Limb (tissue), 2 donors: ENCODE measurements around the gene FXYD3.
A peak's percentile ranks its signal among the peaks of the same experiment; 100 is the strongest.
"Not testable (repeated sequence)": the region's sequence is repeated elsewhere in the genome, so short reads cannot be mapped to it uniquely, and the experiment has no call there.

Experiments
- DNase-seq, 2 donors: peaks; one replicate each; pipeline ENCODE4 v3.0.0-alpha.2; 2016; ENCODE audit errors: extremely low spot score in 2 of 2

FXYD3 gene

DNA sequence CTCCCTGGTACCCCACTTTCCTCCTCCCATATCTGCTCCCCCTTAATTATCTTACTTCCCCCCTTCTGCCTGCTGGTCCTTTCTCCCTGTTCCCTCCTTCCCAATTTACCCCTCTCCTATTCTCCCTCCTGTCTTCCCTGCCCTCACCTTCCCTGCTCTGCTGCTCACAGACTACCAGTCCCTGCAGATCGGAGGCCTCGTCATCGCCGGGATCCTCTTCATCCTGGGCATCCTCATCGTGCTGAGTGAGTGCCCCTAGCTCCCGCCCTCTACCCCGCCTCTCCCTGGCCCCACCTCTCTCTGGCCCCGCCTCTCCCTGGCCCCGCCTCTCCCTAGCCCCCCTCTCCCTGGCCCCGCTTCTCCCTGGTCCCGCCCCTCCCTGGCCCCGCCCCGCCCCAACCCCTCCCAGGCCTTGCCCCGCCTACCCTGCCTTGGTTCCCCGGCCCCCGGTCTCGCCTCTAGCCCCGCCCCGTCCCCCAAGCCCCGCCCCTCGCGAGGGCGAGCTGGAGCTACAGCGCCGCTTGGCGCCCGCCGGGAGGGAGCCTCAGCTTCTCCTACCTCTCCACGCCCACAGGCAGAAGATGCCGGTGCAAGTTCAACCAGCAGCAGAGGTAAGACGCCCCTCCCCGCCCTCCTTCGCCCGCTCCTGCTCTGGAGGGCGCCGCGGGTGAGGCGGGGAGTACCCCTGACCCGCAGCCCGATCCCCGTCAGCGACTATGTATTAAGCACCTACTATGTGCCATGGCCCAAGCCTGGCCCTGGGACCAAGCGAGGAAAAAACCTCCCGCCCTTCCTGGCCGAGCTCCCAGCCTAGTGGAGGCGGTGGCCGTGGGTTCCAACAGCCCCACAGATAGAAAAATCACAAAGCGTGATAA, 25.6 kb downstream of the FXYD3 start:
- DNase-seq: peak; percentile 68 to 95

GRCh38 chr19:35141837-35142605, 26.4 kb downstream of the FXYD3 start:
- DNase-seq: no peak

DNA sequence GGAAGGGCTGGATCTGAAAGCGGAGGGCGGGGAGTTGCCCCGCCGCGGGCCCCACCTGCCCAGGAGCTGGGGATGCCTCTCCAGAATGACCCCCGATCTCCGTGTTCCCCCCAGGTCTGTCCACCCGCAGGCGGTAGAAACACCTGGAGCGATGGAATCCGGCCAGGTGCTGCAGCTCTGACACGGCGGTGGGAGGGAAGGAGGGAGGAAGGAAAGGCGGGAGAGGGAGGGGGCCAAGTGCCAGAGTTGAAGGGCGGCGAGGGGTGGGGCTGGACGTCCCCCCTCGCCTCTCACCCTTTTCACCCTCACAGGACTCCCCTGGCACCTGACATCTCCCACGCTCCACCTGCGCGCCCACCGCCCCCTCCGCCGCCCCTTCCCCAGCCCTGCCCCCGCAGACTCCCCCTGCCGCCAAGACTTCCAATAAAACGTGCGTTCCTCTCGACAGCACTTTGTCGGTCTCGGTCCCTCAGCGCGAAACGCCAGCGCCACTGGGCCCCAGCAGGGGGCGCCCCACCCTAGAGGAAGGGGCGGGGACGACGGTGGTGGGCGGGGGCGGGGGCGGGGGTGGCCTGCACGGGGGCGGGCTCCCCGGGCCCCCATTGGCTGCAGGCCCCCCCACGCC, 27.1 kb downstream of the FXYD3 start:
- DNase-seq: peak in 1 of 2 donors; percentile 85

DNA sequence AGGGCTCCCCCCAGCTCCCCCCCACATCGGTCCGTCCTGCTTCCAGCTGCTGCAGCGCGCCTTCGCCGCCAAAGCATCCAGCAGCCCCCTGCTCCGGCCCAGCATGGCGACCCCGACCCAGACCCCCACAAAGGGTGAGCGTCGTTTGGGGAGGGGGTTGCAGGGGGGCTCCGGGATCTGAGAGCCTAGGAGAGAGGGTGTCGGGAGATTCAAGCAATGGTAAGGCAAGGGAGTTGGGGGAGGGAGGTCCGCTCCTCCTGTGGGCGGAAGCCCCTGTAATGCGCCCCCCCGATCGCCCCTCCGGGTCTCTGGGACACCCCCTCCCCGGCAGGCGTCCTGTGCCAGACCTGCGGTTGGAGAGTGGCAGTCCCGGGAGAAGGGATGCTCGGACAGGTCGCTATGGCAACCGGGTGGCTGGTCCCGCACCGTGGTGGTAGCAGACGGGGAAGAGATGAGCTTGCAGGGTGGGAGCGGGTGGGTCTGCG, 27.6 kb downstream of the FXYD3 start, which contains the start of gene FXYD7:
Gene FXYD7, plus strand, starts transcription at position 25 of the 485 bp plus-strand sequence. Its CDS starts 79 bp downstream, at position 104.
- peak in 1 of 2 donors; percentile 74 for DNase-seq

- DNase-seq: no peak
Observed at GRCh38 chr19:35143818-35144217, 28.2 kb downstream of the FXYD3 start.

GRCh38 chr19:35144259-35144599, 28.6 kb downstream of the FXYD3 start:
- DNase-seq: no peak

DNA sequence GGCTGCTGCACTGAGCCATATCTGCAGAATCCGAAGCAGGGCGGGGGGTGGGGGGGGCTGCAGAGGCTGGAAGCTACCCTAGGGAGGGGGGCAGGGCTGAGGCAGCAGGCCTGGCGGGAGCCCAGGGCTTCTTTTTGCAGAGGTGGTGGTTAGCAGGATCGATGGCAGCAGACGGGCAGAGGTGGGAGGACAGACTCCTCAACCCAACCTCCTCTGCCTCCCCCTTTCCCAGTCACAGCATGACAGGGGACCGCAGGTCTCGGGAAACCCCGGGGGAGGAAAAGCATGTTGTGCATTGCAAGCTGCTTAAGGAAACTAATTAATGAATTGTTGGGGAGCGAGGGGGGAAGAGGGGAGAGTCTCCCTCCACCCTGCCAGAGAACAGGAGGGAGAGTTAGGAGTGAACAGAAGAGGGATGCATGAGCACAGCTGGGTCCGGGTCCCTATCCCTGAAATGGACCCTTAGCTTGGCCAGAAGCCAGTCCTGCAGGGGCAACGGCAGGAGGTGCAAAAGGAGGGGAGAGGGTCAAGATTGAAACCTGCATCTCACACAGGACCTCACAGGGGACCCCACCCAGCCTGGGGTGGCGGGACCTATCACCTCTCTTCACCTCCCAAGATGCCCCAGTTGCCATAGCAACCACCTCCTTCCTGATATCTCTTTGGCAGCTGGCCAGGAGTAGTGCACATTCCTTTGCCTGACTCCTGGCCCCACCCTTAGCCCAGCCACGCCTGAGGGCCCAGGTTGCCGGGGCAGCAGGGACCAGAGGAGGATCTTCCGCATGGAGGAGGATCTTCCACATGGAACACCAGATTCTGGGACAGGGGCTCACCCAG, 29.2 kb downstream of the FXYD3 start:
- no peak for DNase-seq

- DNase-seq: no peak
Observed at GRCh38 chr19:35146746-35147459, 31.3 kb downstream of the FXYD3 start.

- no peak for DNase-seq
Observed at GRCh38 chr19:35149463-35149862, 33.8 kb downstream of the FXYD3 start.

DNA sequence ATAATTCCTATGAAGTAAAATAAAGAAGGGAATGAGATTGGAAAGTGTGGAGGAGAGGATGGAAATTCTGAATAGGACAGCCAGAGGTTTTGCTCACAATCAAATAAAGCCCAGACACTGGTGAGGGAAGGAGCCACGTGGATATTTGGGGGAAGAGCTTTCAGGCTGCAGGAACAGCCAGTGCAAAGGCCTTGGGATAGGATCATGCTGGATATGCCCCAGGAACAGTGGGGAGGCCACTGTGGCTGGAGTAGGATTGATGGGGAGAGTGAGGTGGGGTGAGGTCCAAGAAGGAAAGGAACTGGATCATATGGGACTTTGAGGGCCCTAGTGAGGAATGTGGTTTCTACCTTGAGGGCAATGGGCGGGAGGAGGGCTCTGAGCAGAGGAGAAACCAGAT, 34.8 kb downstream of the FXYD3 start:
- no peak for DNase-seq

DNA sequence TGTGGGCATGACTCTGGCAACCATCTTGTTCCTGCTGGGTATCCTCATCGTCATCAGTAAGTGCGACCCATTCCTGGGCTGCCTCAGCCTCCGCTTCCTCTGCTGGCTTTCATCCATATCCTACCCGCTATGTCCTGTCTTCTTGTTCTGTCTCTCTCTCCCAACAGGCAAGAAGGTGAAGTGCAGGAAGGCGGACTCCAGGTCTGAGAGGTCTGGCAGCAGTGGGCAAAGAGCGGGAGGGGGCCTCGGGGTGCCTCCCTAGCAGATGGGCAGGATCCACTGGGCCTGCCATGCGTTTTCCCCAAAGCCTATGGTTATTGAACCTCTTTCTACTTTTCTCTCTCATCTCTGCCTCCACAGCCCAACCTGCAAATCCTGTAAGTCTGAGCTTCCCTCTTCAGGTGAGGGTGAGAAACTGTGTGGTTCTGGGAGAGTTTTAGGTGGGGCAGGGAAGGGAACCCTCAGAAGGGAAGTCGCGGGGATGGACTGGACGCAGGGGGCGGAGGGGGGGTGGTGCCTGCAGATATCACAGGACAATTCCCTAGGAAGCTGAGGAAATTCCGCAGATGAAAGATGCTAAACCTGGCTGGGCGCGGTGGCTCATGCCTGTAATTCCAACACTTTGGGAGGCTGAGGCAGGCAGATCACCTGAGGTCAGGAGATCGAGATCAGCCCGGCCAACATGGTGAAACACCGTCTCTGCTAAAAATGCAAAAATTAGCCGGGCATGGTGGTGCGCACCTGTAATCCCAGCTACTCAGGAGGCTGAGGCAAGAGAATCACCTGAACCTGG, 35.8 kb downstream of the FXYD3 start:
- no peak for DNase-seq

DNA sequence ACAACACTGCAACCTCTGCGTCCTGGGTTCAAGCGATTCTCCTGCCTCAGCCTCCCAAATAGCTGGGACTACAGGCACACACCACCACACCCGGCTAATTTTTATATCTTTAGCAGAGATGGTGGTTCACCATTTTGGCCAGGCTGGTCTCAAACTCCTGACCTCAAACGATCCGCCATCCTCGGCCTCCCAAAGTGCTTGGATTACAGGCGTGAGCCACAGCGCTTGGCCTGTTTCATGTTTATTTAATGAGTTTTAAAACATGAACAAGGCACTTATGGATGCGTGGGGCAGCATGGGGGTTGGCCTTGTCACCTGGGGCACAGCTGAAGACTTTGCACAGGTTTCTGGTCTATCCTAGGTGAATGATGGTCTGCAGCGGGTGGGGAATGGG, 37.5 kb downstream of the FXYD3 start:
- DNase-seq: not testable (repeated sequence)

DNA sequence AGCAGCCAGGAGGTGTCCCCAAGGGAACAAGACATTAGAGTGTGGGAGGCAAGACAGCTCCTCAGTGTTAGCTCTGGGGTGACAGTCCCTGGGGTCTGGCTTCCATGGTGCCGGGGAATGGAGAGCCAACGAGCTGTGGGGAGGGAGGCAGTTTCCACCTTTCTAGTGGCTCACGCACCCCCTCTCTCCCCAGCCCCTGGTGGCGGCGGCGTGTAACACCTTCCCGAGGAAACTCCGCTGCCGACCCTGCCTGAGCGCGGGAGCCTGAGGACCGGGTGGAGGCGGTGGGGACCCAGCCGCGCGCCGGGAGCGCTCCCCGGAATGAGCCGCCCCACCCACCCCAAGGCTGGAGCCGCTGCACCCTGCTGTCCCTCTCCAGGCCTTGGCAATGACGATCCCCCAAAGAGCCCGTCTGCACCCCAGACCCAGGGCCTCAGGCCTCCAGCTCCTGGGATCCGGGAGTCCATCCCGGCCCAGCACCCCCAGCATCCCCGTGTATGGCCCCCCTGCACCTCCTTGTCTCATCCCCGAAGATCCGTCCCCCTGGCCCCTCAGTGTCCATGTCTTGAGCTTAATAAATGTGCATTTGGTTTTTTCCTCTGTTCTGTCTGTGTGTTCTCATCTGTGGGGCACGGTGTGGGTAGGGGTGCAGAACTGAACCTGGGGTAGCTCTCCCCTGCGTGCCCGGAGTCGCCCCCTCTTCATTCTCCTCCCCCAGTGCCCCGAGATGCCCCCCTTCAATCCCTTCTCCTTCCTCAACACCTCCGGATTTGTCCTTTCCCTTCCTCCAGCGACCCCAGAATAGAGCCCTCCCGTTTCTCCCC, 38.3 kb downstream of the FXYD3 start:
- peak in 1 of 2 donors; percentile 64 for DNase-seq

DNA sequence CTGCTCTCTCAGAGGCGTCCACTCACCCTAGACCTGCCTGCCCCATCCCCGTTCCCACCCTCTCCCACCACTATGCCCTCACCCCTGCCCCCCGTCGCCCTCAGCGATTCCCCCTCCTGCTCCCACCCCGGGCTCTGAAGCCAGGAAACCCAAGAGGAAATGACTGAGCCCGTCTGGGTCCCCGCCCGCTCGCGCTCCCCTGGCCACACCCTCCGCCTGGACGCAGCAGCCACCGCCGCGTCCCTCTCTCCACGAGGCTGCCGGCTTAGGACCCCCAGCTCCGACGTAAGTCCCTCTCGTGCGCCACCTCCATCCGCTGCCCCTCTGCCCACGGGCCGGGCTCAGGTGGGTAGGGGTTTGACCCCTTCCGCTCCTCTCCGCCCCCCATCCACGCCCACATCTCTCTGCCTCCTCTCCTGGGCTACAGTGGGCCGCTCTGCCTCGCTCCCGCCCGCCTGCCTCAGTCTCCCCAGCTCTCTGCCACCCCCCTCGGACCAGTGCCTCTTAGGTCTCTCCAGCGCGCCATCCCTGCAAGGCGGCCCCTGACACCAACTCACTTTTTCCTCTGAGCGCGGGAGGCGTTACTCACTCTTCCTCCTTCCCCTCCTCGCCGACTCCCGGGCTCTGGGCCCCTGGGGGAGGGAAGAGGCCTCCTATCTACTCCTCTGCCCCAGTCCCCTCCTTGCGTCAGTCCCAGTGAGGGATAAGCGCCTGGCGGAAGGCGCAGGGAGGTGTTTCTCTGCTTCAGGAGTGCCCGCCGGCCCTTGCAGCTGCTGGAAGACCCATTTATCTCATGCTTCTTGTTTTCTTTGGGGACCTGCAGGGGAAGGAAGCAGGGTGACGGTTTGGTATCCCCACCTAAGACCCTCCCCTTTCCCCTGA, 39.1 kb downstream of the FXYD3 start, which contains the start of gene FXYD5:
Gene FXYD5, plus strand, starts transcription at position 211 of the 882 bp plus-strand sequence. CDS start 816 bp downstream, outside the sequence.
- peak in 1 of 2 donors; percentile 57 for DNase-seq

GRCh38 chr19:35155441-35155840, 39.8 kb downstream of the FXYD3 start:
- no peak for DNase-seq

GRCh38 chr19:35155981-35156672, 40.5 kb downstream of the FXYD3 start:
- DNase-seq: no peak

DNA sequence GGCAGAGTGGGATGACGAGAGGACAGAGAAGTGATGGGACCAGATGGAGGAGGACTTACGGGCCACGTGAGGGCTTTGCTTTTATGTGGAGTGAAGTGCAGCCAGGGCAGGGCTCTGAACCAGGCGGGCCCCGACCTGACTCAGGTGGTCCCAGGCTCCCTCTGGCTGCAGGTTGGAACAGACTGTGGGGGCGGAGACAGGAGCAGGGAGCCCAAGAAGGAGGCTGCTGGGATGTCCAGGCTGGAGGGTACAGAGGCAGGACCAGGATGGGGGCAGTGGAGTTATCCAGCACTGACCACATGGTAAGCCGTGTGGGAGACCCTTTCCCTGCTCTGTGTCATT, 41.0 kb downstream of the FXYD3 start:
- no peak for DNase-seq
